HG03066 (cell line): Measurements from ENCODE around the gene MEAK7.
"Not testable (repeated sequence)": the region's sequence is repeated elsewhere in the genome, so short reads cannot be mapped to it uniquely, and the experiment has no call there.

Source experiments
- ATAC-seq: cut with Tn5 transposase; IDR thresholded peaks from one replicate; pipeline ENCODE4 v1.9.1; 2021; ENCODE audit warnings: low read depth; ENCODE audit not compliant: unreplicated experiment

Gene MEAK7

GRCh38 chr16:84534815-84535214 lies 30.4 kb upstream of the MEAK7 start:
- no peak for ATAC-seq

- no peak for ATAC-seq
These were observed 28.5 kb upstream of the MEAK7 start for GRCh38 chr16:84532855-84533486.

GRCh38 chr16:84532291-84532724 lies 27.8 kb upstream of the MEAK7 start:
- ATAC-seq = no peak

- ATAC-seq = no peak
These were observed 27.2 kb upstream of the MEAK7 start for GRCh38 chr16:84531671-84532111.

- ATAC-seq = no peak
These were observed 26.1 kb upstream of the MEAK7 start for GRCh38 chr16:84530590-84530989.

- ATAC-seq = no peak
These were observed 25.1 kb upstream of the MEAK7 start for GRCh38 chr16:84529607-84530006.

GRCh38 chr16:84528322-84528721 lies 23.9 kb upstream of the MEAK7 start:
- ATAC-seq = no peak

GRCh38 chr16:84527532-84528269 lies 23.2 kb upstream of the MEAK7 start:
- no peak for ATAC-seq

GRCh38 chr16:84526794-84527531 lies 22.5 kb upstream of the MEAK7 start:
- no peak for ATAC-seq

- ATAC-seq = not testable (repeated sequence)
These were observed 20.6 kb upstream of the MEAK7 start for GRCh38 chr16:84524941-84525581.

- ATAC-seq = no peak
These were observed 20.0 kb upstream of the MEAK7 start for GRCh38 chr16:84524346-84524920.

GRCh38 chr16:84521497-84521770 lies 17.0 kb upstream of the MEAK7 start:
- ATAC-seq = no peak

GRCh38 chr16:84520725-84521496 lies 16.5 kb upstream of the MEAK7 start:
- ATAC-seq = no peak

- no peak for ATAC-seq
These were observed 15.4 kb upstream of the MEAK7 start for GRCh38 chr16:84519855-84520254.

GRCh38 chr16:84518804-84519341 lies 14.4 kb upstream of the MEAK7 start:
- ATAC-seq = no peak

- not testable (repeated sequence) for ATAC-seq
These were observed 13.8 kb upstream of the MEAK7 start for GRCh38 chr16:84518220-84518619.

- no peak for ATAC-seq
These were observed 12.9 kb upstream of the MEAK7 start for GRCh38 chr16:84517366-84517765.

GRCh38 chr16:84514874-84515835 lies 10.7 kb upstream of the MEAK7 start:
- peak; percentile 88 for ATAC-seq
